ENCODE results near the gene KNCN. TPM values are rescaled to one million over a fixed set of nuclear protein-coding genes. Genes with fewer than 3 reads are reported as not detected.

Gene KNCN
- total and polyA plus RNA-seq, 2 donors (not counting 1 experiment from before 2014, with no cell fraction given), result not detected

- H3K79me2 ChIP-seq (ENCODE audit: control insufficient read depth, insufficient read depth, low read length), result no peaks in the 10 kb centered on the region
- H3K27ac ChIP-seq (ENCODE audit: low read length in 2 of 2), result no peak overlapping the region
- WGBS (ENCODE audit: insufficient coverage), result 97% methylated on average over 17 of the region's 20 CpGs
- no peaks in the 10 kb centered on the region for H3K27me3 ChIP-seq (replicated peaks in 1 of 4; ENCODE audit: control extremely low read depth in 1 of 4, control insufficient read depth in 3 of 4, insufficient read depth in 4 of 4, low read length in 3 of 4)
- no peak for DNase-seq
- intact Hi-C loops (cut with micrococcal nuclease), result no loop called here
- POLR2A ChIA-PET, result no interaction called here
- Mint-ChIP-seq H3K9me3 (ENCODE audit: insufficient read depth) (no peaks in the 10 kb centered on the region), H3K4me3 (no peak overlapping the region), H3K27me3 (no peaks in the 10 kb centered on the region), H3K27ac (no peak overlapping the region), H3K4me1 (no peaks in the 10 kb centered on the region)
- peaks cover 0 to 25% of the 10 kb centered on the region in 2 experiments for H3K36me3 ChIP-seq (replicated peaks in 1 of 2; ENCODE audit: control extremely low read depth in 1 of 2, control insufficient read depth in 1 of 2, extremely low read depth in 1 of 2, insufficient read depth in 2 of 2, low read length in 1 of 2)
- H3K9me3 ChIP-seq (ENCODE audit: control extremely low read depth in 1 of 3, control insufficient read depth in 2 of 3, insufficient read depth in 1 of 3, low read length in 2 of 3), result no peaks in the 10 kb centered on the region
- H4K20me1 ChIP-seq (ENCODE audit: control insufficient read depth, insufficient read depth, low read length, poor library complexity, severe bottlenecking), result no peaks in the 10 kb centered on the region
- H3K4me2 ChIP-seq (replicated peaks; ENCODE audit: low read depth, low read length, poor library complexity, severe bottlenecking), result no peak overlapping the region
- CTCF ChIA-PET, result interaction anchor here (1.2 kb wide), 1 partner anchor 25 kb away, joined by 5 read pairs; no protein-coding TSS in a partner anchor
- ATAC-seq (ENCODE audit: low read depth), result no peak
- H3K9ac ChIP-seq (ENCODE audit: low read length), result no peak overlapping the region
- TF ChIP-seq CTCF (IDR thresholded peaks at IDR 0.05) (no peak), EZH2 (IDR thresholded peaks at IDR 0.05; ENCODE audit: borderline replicate concordance, insufficient read depth, low read depth, low read length, poor library complexity, severe bottlenecking) (no peak)
- no peak overlapping the region for H3K4me3 ChIP-seq (ENCODE audit: control extremely low read depth in 1 of 5, extremely low read depth in 1 of 5, insufficient read depth in 1 of 5, low read depth in 2 of 5, low read length in 4 of 5)
- no peaks in the 10 kb centered on the region for H3K4me1 ChIP-seq (ENCODE audit: control insufficient read depth in 2 of 2, insufficient read depth in 2 of 2, low read length in 2 of 2)
- H2AFZ ChIP-seq (ENCODE audit: insufficient read depth, low read depth, low read length, poor library complexity, severe bottlenecking), result no peak overlapping the region
These were observed 6.9 kb upstream of the KNCN start for GRCh38 chr1:46558141-46558963.

GRCh38 chr1:46557403-46557802, 6.0 kb upstream of the KNCN start:
- Histone ChIP-seq H3K4me2 (replicated peaks; ENCODE audit: low read depth, low read length, poor library complexity, severe bottlenecking) (no peak overlapping the region), H3K9ac (ENCODE audit: low read length) (no peak overlapping the region), H3K27me3 (replicated peaks in 1 of 4; ENCODE audit: control extremely low read depth in 1 of 4, control insufficient read depth in 3 of 4, insufficient read depth in 4 of 4, low read length in 3 of 4) (no peaks in the 10 kb centered on the region), H3K27ac (ENCODE audit: low read length in 2 of 2) (no peak overlapping the region), H3K36me3 (replicated peaks in 1 of 2; ENCODE audit: control extremely low read depth in 1 of 2, control insufficient read depth in 1 of 2, extremely low read depth in 1 of 2, insufficient read depth in 2 of 2, low read length in 1 of 2) (peaks cover 0 to 17% of the 10 kb centered on the region in 2 experiments), H3K9me3 (ENCODE audit: control extremely low read depth in 1 of 3, control insufficient read depth in 2 of 3, insufficient read depth in 1 of 3, low read length in 2 of 3) (no peaks in the 10 kb centered on the region), H4K20me1 (ENCODE audit: control insufficient read depth, insufficient read depth, low read length, poor library complexity, severe bottlenecking) (no peaks in the 10 kb centered on the region), H3K4me1 (ENCODE audit: control insufficient read depth in 2 of 2, insufficient read depth in 2 of 2, low read length in 2 of 2) (no peaks in the 10 kb centered on the region), H3K79me2 (ENCODE audit: control insufficient read depth, insufficient read depth, low read length) (no peaks in the 10 kb centered on the region), H2AFZ (ENCODE audit: insufficient read depth, low read depth, low read length, poor library complexity, severe bottlenecking) (no peak overlapping the region), H3K4me3 (ENCODE audit: control extremely low read depth in 1 of 5, extremely low read depth in 1 of 5, insufficient read depth in 1 of 5, low read depth in 2 of 5, low read length in 4 of 5) (no peak overlapping the region)
- 71% methylated on average over 2 of the region's 5 CpGs for WGBS (ENCODE audit: insufficient coverage)
- TF ChIP-seq EZH2 (IDR thresholded peaks at IDR 0.05; ENCODE audit: borderline replicate concordance, insufficient read depth, low read depth, low read length, poor library complexity, severe bottlenecking), result no peak
- TF ChIP-seq CTCF (IDR thresholded peaks at IDR 0.05), result no peak
- ChIA-PET POLR2A (no interaction called here), CTCF (no interaction called here)
- Mint-ChIP-seq H3K27me3 (peaks cover 4% of the 10 kb centered on the region), H3K4me3 (no peak overlapping the region), H3K9me3 (ENCODE audit: insufficient read depth) (no peaks in the 10 kb centered on the region), H3K4me1 (no peaks in the 10 kb centered on the region), H3K27ac (no peak overlapping the region)
- ATAC-seq (ENCODE audit: low read depth), result no peak
- DNase-seq, result no peak
- intact Hi-C loops (cut with micrococcal nuclease), result no loop called here
